ENCODE data around the gene APBB2.
"Not testable (repeated sequence)": the region's sequence is repeated elsewhere in the genome, so short reads cannot be mapped to it uniquely, and the experiment has no call there.

The APBB2 gene

GRCh38 chr4:41095192-41095872 is 119.0 kb downstream of the APBB2 start:
- DNase-seq: no peak

GRCh38 chr4:41092128-41092527 is 122.2 kb downstream of the APBB2 start:
- DNase-seq: no peak

- no peak for DNase-seq
These were observed 132.5 kb downstream of the APBB2 start for GRCh38 chr4:41081847-41082246.

- DNase-seq: no peak
These were observed 133.4 kb downstream of the APBB2 start for GRCh38 chr4:41080976-41081375.

GRCh38 chr4:41079881-41080560 is 134.3 kb downstream of the APBB2 start:
- DNase-seq: no peak

- no peak for DNase-seq
These were observed 136.7 kb downstream of the APBB2 start for GRCh38 chr4:41077628-41078027.

GRCh38 chr4:41076481-41076880 is 137.9 kb downstream of the APBB2 start:
- DNase-seq: no peak

GRCh38 chr4:41074215-41074614 is 140.1 kb downstream of the APBB2 start:
- DNase-seq: no peak

- DNase-seq: no peak
These were observed 142.1 kb downstream of the APBB2 start for GRCh38 chr4:41072021-41072777.

GRCh38 chr4:41070516-41071281 is 143.6 kb downstream of the APBB2 start:
- DNase-seq: no peak

- no peak for DNase-seq
These were observed 144.5 kb downstream of the APBB2 start for GRCh38 chr4:41069838-41070237.

- DNase-seq: no peak
These were observed 145.1 kb downstream of the APBB2 start for GRCh38 chr4:41069257-41069656.

GRCh38 chr4:41067369-41067768 is 147.0 kb downstream of the APBB2 start:
- no peak for DNase-seq

GRCh38 chr4:41066049-41066448 is 148.3 kb downstream of the APBB2 start:
- no peak for DNase-seq

- no peak for DNase-seq
These were observed 148.8 kb downstream of the APBB2 start for GRCh38 chr4:41065434-41066006.

- DNase-seq: no peak
These were observed 149.4 kb downstream of the APBB2 start for GRCh38 chr4:41064953-41065352.

- no peak for DNase-seq
These were observed 152.7 kb downstream of the APBB2 start for GRCh38 chr4:41061482-41062185.

- DNase-seq: no peak
These were observed 153.7 kb downstream of the APBB2 start for GRCh38 chr4:41060352-41061334.

- DNase-seq: not testable (repeated sequence)
These were observed 154.9 kb downstream of the APBB2 start for GRCh38 chr4:41059411-41059810.

GRCh38 chr4:41058426-41058825 is 155.9 kb downstream of the APBB2 start:
- no peak for DNase-seq

GRCh38 chr4:41057467-41057866 is 156.9 kb downstream of the APBB2 start:
- no peak for DNase-seq

Measured in NCI-H2029 treated with DMSO at 0.1 percent for 48 hours (cell line).